ENCODE data around the gene OR52B6. TPM values are rescaled to one million over a fixed set of nuclear protein-coding genes. Genes with fewer than 3 reads are reported as not detected.

Gene OR52B6, protein sequence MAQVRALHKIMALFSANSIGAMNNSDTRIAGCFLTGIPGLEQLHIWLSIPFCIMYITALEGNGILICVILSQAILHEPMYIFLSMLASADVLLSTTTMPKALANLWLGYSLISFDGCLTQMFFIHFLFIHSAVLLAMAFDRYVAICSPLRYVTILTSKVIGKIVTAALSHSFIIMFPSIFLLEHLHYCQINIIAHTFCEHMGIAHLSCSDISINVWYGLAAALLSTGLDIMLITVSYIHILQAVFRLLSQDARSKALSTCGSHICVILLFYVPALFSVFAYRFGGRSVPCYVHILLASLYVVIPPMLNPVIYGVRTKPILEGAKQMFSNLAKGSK
- total RNA-seq (not detected), polyA plus RNA-seq (not detected)
- long read RNA-seq, donor 1, result 0 reads
- long read RNA-seq, donor 2, result 0 reads
- long read RNA-seq, donor 3, result 0 reads

DNA sequence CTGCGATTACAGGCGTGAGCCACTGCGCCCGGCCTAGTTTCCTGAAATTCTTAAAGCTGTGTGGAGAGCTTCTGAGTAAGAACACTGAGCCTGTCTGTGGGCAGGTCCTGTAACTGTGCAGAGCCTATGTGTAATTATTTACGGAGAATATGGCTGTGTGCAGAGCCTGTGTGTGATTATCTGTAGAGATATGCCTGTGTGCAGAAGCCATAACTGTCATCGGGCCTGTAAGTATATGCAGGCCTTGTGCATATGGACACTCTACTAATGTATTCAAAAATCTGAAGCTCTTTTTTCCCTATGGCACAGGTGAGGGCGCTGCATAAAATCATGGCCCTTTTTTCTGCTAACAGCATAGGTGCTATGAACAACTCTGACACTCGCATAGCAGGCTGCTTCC lies at the start of gene OR52B6:
TSS of gene OR52B6 (plus strand) at position 301 of the 400 bp plus-strand sequence. CDS start at position 301, 0 bp downstream.
- no peaks in the 10 kb centered on the region for H3K9me3 ChIP-seq
- no peaks in the 10 kb centered on the region for H3K4me1 ChIP-seq
- no peak within 1 kb of the TSS for H3K4me3 ChIP-seq
- no peaks in the 10 kb centered on the region for H3K27me3 ChIP-seq
- DNase-seq, result no peak
- WGBS, 4 donors, result 89 to 94% (median 90%) methylated on average over 8 of the region's 8 CpGs
- no peak for ATAC-seq
- TF ChIP-seq POLR2A (IDR thresholded peaks at IDR 0.05), result no peak
- TF ChIP-seq CTCF (IDR thresholded peaks at IDR 0.05), result no peak
- no peaks in the 10 kb centered on the region for H3K36me3 ChIP-seq
- H3K27ac ChIP-seq, result no peak within 1 kb of the TSS
- intact Hi-C loops (cut with DNase I), result no loop called here

GRCh38 chr11:5531053-5531831 lies 49.4 kb upstream of the OR52B6 start:
- no peak for TF ChIP-seq POLR2A (IDR thresholded peaks at IDR 0.05)
- no peak for TF ChIP-seq CTCF (IDR thresholded peaks at IDR 0.05)

DNA sequence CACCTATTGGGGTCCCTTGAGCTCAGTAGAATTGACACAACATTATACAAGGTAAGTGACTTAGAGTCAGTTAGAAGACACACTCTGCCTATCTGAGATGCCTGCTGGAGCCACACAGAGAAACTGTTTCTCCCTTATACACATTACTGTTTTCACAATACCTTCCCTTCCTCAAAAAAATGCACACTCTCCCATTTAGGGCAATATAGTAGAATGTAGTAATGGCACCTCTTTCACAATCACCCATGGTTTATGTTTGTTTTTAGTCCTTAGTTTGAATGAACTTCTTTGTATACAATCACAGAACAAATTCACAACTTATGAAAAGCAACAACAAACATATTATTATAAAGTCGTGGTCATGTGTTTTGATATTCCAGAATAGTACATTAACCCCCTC lies 46.6 kb upstream of the OR52B6 start:
- no peak overlapping the region for H3K4me3 ChIP-seq
- no peak for TF ChIP-seq POLR2A (IDR thresholded peaks at IDR 0.05)
- no peak for TF ChIP-seq CTCF (IDR thresholded peaks at IDR 0.05)
- H3K4me1 ChIP-seq, result peaks cover 0 to 3% (median 0%) of the 10 kb centered on the region in 12 donors
- no peaks in the 10 kb centered on the region for H3K27me3 ChIP-seq
- H3K27ac ChIP-seq, result no peak overlapping the region
- DNase-seq (no peak), ATAC-seq (no peak)
- H3K36me3 ChIP-seq, result no peaks in the 10 kb centered on the region
- intact Hi-C loops (cut with DNase I), result no loop called here
- H3K9me3 ChIP-seq, result peaks cover 0 to 9% (median 0%) of the 10 kb centered on the region in 12 donors
- 79 to 83% (median 82%) methylated on average over 1 of the region's 1 CpG for WGBS, 4 donors

More at GRCh38 chr11:5531053-5531831, 49.4 kb upstream of the OR52B6 start:
- H3K27ac ChIP-seq, result no peak overlapping the region
- H3K4me1 ChIP-seq, result peaks cover 0 to 9% (median 0%) of the 10 kb centered on the region in 12 donors
- ATAC-seq (no peak), DNase-seq (no peak)
- H3K36me3 ChIP-seq, result no peaks in the 10 kb centered on the region
- intact Hi-C loops (cut with DNase I), result no loop called here
- no peaks in the 10 kb centered on the region for H3K9me3 ChIP-seq
- no peaks in the 10 kb centered on the region for H3K27me3 ChIP-seq
- H3K4me3 ChIP-seq, result no peak overlapping the region
- WGBS, 4 donors, result 65 to 71% (median 68%) methylated on average over 2 of the region's 2 CpGs

GRCh38 chr11:5536482-5536881 lies 44.2 kb upstream of the OR52B6 start:
- intact Hi-C loops (cut with DNase I), result no loop called here
- no peak for TF ChIP-seq CTCF (IDR thresholded peaks at IDR 0.05)
- no peak for TF ChIP-seq POLR2A (IDR thresholded peaks at IDR 0.05)

More at GRCh38 chr11:5536482-5536881, 44.2 kb upstream of the OR52B6 start:
- no peak for ATAC-seq
- Histone ChIP-seq H3K4me3 (no peak overlapping the region), H3K9me3 (peaks cover 0 to 9% (median 0%) of the 10 kb centered on the region in 12 donors), H3K27ac (no peak overlapping the region), H3K4me1 (no peaks in the 10 kb centered on the region), H3K27me3 (no peaks in the 10 kb centered on the region), H3K36me3 (no peaks in the 10 kb centered on the region)
- DNase-seq, result no peak

All from heart left ventricle (tissue), 16 donors.